IMR-90 (cell line): Measurements from ENCODE around the gene ECT2. TPM values are rescaled to one million over a fixed set of nuclear protein-coding genes. Genes with fewer than 3 reads are reported as not detected.

Experiments
- ATAC-seq: fragments of 200-7000 bp; cut with Tn5 transposase; 2 replicates; pipeline ENCODE4 v1.9.1; 2020; ENCODE audit warnings: low read depth, mild to moderate bottlenecking, moderate library complexity
- BruUV-seq: library from RNA; stranded (reverse); fragments of 400-500 nt; replicated peaks from 2 replicates; lab custom pipeline; 2021; lab: Mats Ljungman, UMichigan
- CTCF ChIA-PET: fragments of 300-600 bp; formaldehyde crosslinking; extraction: SDS; loops from one replicate; lab custom pipeline; 2021; ENCODE audit warnings: antibody characterized with exemption; lab: Yijun Ruan, JAX
- POLR2A ChIA-PET: fragments of 300-600 bp; sonication (Branson Sonifier 250); formaldehyde crosslinking; loops from one replicate; lab custom pipeline; 2022; ENCODE audit warnings: antibody characterized with exemption; ENCODE audit not compliant: unreplicated experiment; lab: Charles Lee
- DNase-seq: peaks from one replicate; pipeline ENCODE4 v3.0.0; 2013
- H2AFZ ChIP-seq: replicated peaks from 2 replicates; pipeline ENCODE3; 2013; ENCODE audit warnings: low read length, mild to moderate bottlenecking; ENCODE audit not compliant: poor library complexity
- H2AK5ac ChIP-seq: 2 replicates; pipeline ENCODE4 v1.6.1; 2013; ENCODE audit warnings: low read depth, low read length, inconsistent platforms
- H2AK9ac ChIP-seq: replicated peaks from 2 replicates; pipeline ENCODE3; 2013; ENCODE audit warnings: mild to moderate bottlenecking, low read depth, low read length, moderate library complexity; ENCODE audit not compliant: poor library complexity
- H2BK120ac ChIP-seq: 2 replicates; pipeline ENCODE4 v1.6.1; 2013; ENCODE audit warnings: low read depth, low read length, inconsistent platforms
- H2BK15ac ChIP-seq: 3 replicates; pipeline ENCODE4 v1.6.1; 2013; ENCODE audit warnings: low read depth, low read length, inconsistent platforms
- H2BK20ac ChIP-seq: 2 replicates; pipeline ENCODE4 v1.6.1; 2013; ENCODE audit warnings: low read depth, mild to moderate bottlenecking, inconsistent platforms, low read length, moderate library complexity
- H2BK5ac ChIP-seq: 2 replicates; pipeline ENCODE4 v1.6.1; 2013; ENCODE audit warnings: mild to moderate bottlenecking, low read depth, low read length, inconsistent platforms; ENCODE audit not compliant: poor library complexity, severe bottlenecking
- H3K14ac ChIP-seq: replicated peaks from 2 replicates; pipeline ENCODE4 v1.6.1; 2013; ENCODE audit warnings: low read depth, low read length, inconsistent platforms
- H3K18ac ChIP-seq: 2 replicates; pipeline ENCODE4 v1.6.1; 2013; ENCODE audit warnings: low read depth, low read length, control low read depth
- H3K23ac ChIP-seq: 2 replicates; pipeline ENCODE4 v1.6.1; 2013; ENCODE audit warnings: low read depth, low read length, inconsistent platforms
- H3K27ac ChIP-seq: 2 replicates; pipeline ENCODE4 v1.5.1; 2013; ENCODE audit warnings: mild to moderate bottlenecking, control low read depth, low read length; ENCODE audit not compliant: insufficient read depth
- H3K27me3 ChIP-seq: 2 replicates; pipeline ENCODE4 v1.6.1; 2013; ENCODE audit warnings: low read length; ENCODE audit not compliant: control insufficient read depth, insufficient read depth
- H3K36me3 ChIP-seq: 2 replicates; pipeline ENCODE4 v1.6.1; 2013; ENCODE audit warnings: low read length, mixed read lengths; ENCODE audit not compliant: control insufficient read depth, insufficient read depth
- H3K4ac ChIP-seq: 2 replicates; pipeline ENCODE4 v1.6.1; 2013; ENCODE audit warnings: low read depth, low read length, inconsistent platforms
- H3K4me1 ChIP-seq: 2 replicates; pipeline ENCODE4 v1.6.1; 2013; ENCODE audit warnings: low read length, mixed read lengths; ENCODE audit not compliant: control insufficient read depth, insufficient read depth
- H3K4me2 ChIP-seq: 2 replicates; pipeline ENCODE4 v1.6.1; 2013; ENCODE audit warnings: low read depth, mild to moderate bottlenecking, control low read depth, low read length, moderate library complexity
- H3K4me3 ChIP-seq: 2 replicates; pipeline ENCODE4 v1.5.1; 2013; ENCODE audit warnings: low read depth, mild to moderate bottlenecking, control low read depth, low read length, moderate library complexity; ENCODE audit not compliant: insufficient read depth
- H3K56ac ChIP-seq: 2 replicates; pipeline ENCODE4 v1.6.1; 2013; ENCODE audit warnings: low read length, inconsistent platforms; ENCODE audit not compliant: insufficient read depth; ENCODE audit errors: extremely low read depth
- H3K79me1 ChIP-seq, 2 experiments: 2 replicates each; pipeline ENCODE4 v1.6.1; 2013; ENCODE audit warnings: low read length in 2 of 2, inconsistent platforms in 1 of 2, low read depth in 1 of 2
- H3K9ac ChIP-seq: 2 replicates; pipeline ENCODE4 v1.6.1; 2013; ENCODE audit warnings: low read depth, low read length, control low read depth
- H3K9me1 ChIP-seq: 2 replicates; pipeline ENCODE4 v1.6.1; 2013; ENCODE audit warnings: low read length, inconsistent platforms; ENCODE audit not compliant: insufficient read depth
- H3K9me3 ChIP-seq: 2 replicates; pipeline ENCODE4 v1.6.1; 2013; ENCODE audit warnings: low read length; ENCODE audit not compliant: control insufficient read depth, insufficient read depth
- H4K20me1 ChIP-seq: 2 replicates; pipeline ENCODE4 v1.6.1; 2013; ENCODE audit warnings: low read length, inconsistent platforms; ENCODE audit not compliant: insufficient read depth
- H4K5ac ChIP-seq: 2 replicates; pipeline ENCODE4 v1.6.1; 2013; ENCODE audit warnings: mild to moderate bottlenecking, low read depth, low read length, control low read depth
- H4K8ac ChIP-seq, 2 experiments: 2 replicates each; pipeline ENCODE4 v1.6.1; 2013; ENCODE audit warnings: low read depth in 2 of 2, low read length in 2 of 2, control low read depth in 1 of 2, inconsistent platforms in 1 of 2
- H4K91ac ChIP-seq: 2 replicates; pipeline ENCODE4 v1.6.1; 2013; ENCODE audit warnings: low read depth, low read length, inconsistent platforms; ENCODE audit not compliant: insufficient read depth
- BHLHE40 ChIP-seq: fragments of 150-350 bp; IDR thresholded peaks from 2 replicates; pipeline ENCODE4 v1.6.1; 2016; ENCODE audit warnings: mild to moderate bottlenecking, low read depth, low read length
- CEBPB ChIP-seq: IDR thresholded peaks from 2 replicates; pipeline ENCODE4 v1.6.1; 2012; ENCODE audit warnings: low read depth, low read length, improper control_type of control experiment
- CHD1 ChIP-seq: IDR thresholded peaks from 2 replicates; pipeline ENCODE4 v1.6.1; 2012; ENCODE audit warnings: low read depth, low read length, improper control_type of control experiment
- FOS ChIP-seq: fragments of 150-350 bp; IDR thresholded peaks from 2 replicates; pipeline ENCODE4 v1.6.1; 2016; ENCODE audit warnings: low read depth, low read length
- MAFK ChIP-seq: IDR thresholded peaks from 2 replicates; pipeline ENCODE4 v1.6.1; 2012; ENCODE audit warnings: low read depth, low read length, improper control_type of control experiment
- MAZ ChIP-seq: IDR thresholded peaks from 2 replicates; pipeline ENCODE4 v1.6.1; 2012; ENCODE audit warnings: low read depth, mild to moderate bottlenecking, low read length, improper control_type of control experiment, moderate library complexity, borderline replicate concordance
- MXI1 ChIP-seq: IDR thresholded peaks from 2 replicates; pipeline ENCODE4 v1.6.1; 2012; ENCODE audit warnings: low read depth, mild to moderate bottlenecking, low read length, moderate library complexity, borderline replicate concordance
- NFE2L2 ChIP-seq: fragments of 150-350 bp; IDR thresholded peaks from 2 replicates; pipeline ENCODE4 v1.6.1; 2016; ENCODE audit warnings: low read depth, mild to moderate bottlenecking, low read length
- POLR2A ChIP-seq: IDR thresholded peaks from 2 replicates; pipeline ENCODE4 v1.6.1; 2012; ENCODE audit warnings: mild to moderate bottlenecking, low read depth, low read length
- RAD21 ChIP-seq: IDR thresholded peaks from 2 replicates; pipeline ENCODE4 v1.6.1; 2012; ENCODE audit warnings: low read length, improper control_type of control experiment
- RCOR1 ChIP-seq: IDR thresholded peaks from 2 replicates; pipeline ENCODE4 v1.6.1; 2012; ENCODE audit warnings: mild to moderate bottlenecking, low read length, improper control_type of control experiment; ENCODE audit not compliant: insufficient replicate concordance
- RFX5 ChIP-seq: IDR thresholded peaks from 2 replicates; pipeline ENCODE4 v1.8.0; 2012; ENCODE audit warnings: low read depth, mild to moderate bottlenecking, low read length, moderate library complexity
- SMC3 ChIP-seq: fragments of 150-350 bp; IDR thresholded peaks from 2 replicates; pipeline ENCODE4 v1.6.1; 2016; ENCODE audit warnings: low read depth, mild to moderate bottlenecking, antibody characterized with exemption, low read length, moderate library complexity
- WGBS, 2 experiments: methylation state at CpG; one replicate each; pipeline versions ENCODE4 v1.1.5 to v1.1.7; 2013; ENCODE audit warnings: missing lambda C conversion rate in 2 of 2; ENCODE audit not compliant: insufficient read length in 1 of 2; ENCODE audit errors: extremely low coverage in 2 of 2; 5-methylcytosine and 5-hydroxymethylcytosine counted together
- dilution Hi-C: fragments of 300-500 bp; cut with HindIII; formaldehyde crosslinking; loops from one replicate; pipeline ENCODE4 v1.14.3; 2018; ENCODE audit warnings: low sequenced_read_pairs; ENCODE audit not compliant: unreplicated experiment
- in situ Hi-C: fragments of 300-500 bp; cut with MboI; formaldehyde crosslinking; loops from 3 replicates; pipeline ENCODE4 v1.14.3; 2019; ENCODE audit warnings: low sequenced_read_pairs, inconsistent platforms, mixed read lengths
- intact Hi-C: fragments of 100-400 bp; cut with micrococcal nuclease; formaldehyde crosslinking; loops from 2 replicates; pipeline ENCODE4 v1.10.0; 2022
- polyA plus RNA-seq, 3 experiments: library from polyadenylated mRNA; depleted of rRNA; stranded (reverse); fragments of >200 nt; gene quantifications; 2 replicates each; pipeline ENCODE4 v1.2.3, GENCODE V29; 2012; ENCODE audit warnings: low replicate concordance in 1 of 3
- total RNA-seq: library from RNA; depleted of rRNA; stranded (reverse); fragments of >200 nt; gene quantifications from 2 replicates; pipeline ENCODE4 v1.2.3, GENCODE V29; 2012
- TF ChIP-seq, protein P1 (sequence below): fragments of 150-350 bp; IDR thresholded peaks from 2 replicates; pipeline ENCODE4 v1.6.1; 2017; ENCODE audit warnings: mild to moderate bottlenecking, antibody characterized with exemption, low read length, low read depth
- TF ChIP-seq, protein P2 (sequence below): conservative IDR thresholded peaks from 2 replicates; pipeline ENCODE4 v1.5.1; 2012; ENCODE audit warnings: mild to moderate bottlenecking, low read depth, low read length, improper control_type of control experiment
- TF ChIP-seq, protein P3 (sequence below): fragments of 150-350 bp; IDR thresholded peaks from 2 replicates; pipeline ENCODE4 v1.6.1; 2016; ENCODE audit warnings: low read depth, mild to moderate bottlenecking, low read length, moderate library complexity, borderline replicate concordance

ECT2 gene
- total and polyA plus RNA-seq, 2 of the 4 experiments (the other 2 are of a cell fraction): 18.1 to 37.8 TPM

DNA sequence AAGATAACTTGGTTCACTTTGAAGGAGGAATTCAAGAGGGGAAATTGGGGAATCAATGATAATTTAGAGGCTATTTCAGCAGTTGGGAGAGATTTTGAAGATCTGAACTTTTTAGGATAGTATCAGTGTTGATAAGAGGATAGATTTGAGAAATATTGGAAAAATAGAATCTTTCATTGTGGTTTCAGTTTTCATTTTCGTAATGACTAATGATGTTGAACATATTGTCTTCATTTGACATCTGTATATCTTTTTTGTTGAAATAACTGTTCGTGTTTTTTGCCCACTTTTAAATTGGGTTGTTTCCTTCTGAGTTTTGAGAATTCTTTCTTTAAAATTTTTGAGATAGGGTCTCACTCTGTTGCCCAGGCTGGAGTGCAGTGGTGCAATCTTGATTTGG is 21.1 kb downstream of the ECT2 start:
- Histone ChIP-seq H4K5ac (no peak overlapping the region), H2BK15ac (no peak overlapping the region), H4K8ac (no peak overlapping the region), H3K23ac (no peak overlapping the region), H4K20me1 (no peaks in the 10 kb centered on the region), H3K4me1 (0 out of 2 replicates have a peak, but pooled peaks cover 2% of the 10 kb centered on the region), H3K4ac (no peak overlapping the region), H3K36me3 (peaks cover 6% of the 10 kb centered on the region; the same call in 1 of the 2 replicates), H2AFZ (no peak overlapping the region), H3K9ac (no peak overlapping the region), H3K14ac (no peak overlapping the region), H2AK5ac (no peak overlapping the region), H3K9me3 (no peaks in the 10 kb centered on the region), H3K56ac (no peak overlapping the region), H3K27me3 (no peaks in the 10 kb centered on the region), H2BK5ac (no peak overlapping the region), H2AK9ac (no peak overlapping the region), H3K18ac (no peak overlapping the region), H3K27ac (no peak overlapping the region), H2BK20ac (no peak overlapping the region), H3K4me2 (no peak overlapping the region), H3K4me3 (no peak overlapping the region), H3K9me1 (no peaks in the 10 kb centered on the region), H4K91ac (no peak overlapping the region), H2BK120ac (no peak overlapping the region), H3K79me1 (peaks cover 10 to 13% of the 10 kb centered on the region in 2 experiments; a peak in 2 of 4 replicates)
- no TSS peak for BruUV-seq
- 100% methylated on average over 1 of the region's 2 CpGs; no CpG with 5 or more reads in 1 of the 2 experiments for WGBS, 2 experiments
- in situ Hi-C loops (no loop called here), dilution Hi-C loops (no loop called here), intact Hi-C loops (no loop called here)
- CTCF ChIA-PET: no interaction called here
- TF ChIP-seq CEBPB (no peak), NFE2L2 (no peak), RCOR1 (no peak), MAFK (no peak), FOS (no peak), POLR2A (no peak), CHD1 (no peak), RAD21 (no peak), MXI1 (no peak), SMC3 (no peak), BHLHE40 (no peak), MAZ (no peak), RFX5 (no peak)
- TF ChIP-seq, protein P1, sequence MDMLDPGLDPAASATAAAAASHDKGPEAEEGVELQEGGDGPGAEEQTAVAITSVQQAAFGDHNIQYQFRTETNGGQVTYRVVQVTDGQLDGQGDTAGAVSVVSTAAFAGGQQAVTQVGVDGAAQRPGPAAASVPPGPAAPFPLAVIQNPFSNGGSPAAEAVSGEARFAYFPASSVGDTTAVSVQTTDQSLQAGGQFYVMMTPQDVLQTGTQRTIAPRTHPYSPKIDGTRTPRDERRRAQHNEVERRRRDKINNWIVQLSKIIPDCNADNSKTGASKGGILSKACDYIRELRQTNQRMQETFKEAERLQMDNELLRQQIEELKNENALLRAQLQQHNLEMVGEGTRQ: no peak
- TF ChIP-seq, protein P2, sequence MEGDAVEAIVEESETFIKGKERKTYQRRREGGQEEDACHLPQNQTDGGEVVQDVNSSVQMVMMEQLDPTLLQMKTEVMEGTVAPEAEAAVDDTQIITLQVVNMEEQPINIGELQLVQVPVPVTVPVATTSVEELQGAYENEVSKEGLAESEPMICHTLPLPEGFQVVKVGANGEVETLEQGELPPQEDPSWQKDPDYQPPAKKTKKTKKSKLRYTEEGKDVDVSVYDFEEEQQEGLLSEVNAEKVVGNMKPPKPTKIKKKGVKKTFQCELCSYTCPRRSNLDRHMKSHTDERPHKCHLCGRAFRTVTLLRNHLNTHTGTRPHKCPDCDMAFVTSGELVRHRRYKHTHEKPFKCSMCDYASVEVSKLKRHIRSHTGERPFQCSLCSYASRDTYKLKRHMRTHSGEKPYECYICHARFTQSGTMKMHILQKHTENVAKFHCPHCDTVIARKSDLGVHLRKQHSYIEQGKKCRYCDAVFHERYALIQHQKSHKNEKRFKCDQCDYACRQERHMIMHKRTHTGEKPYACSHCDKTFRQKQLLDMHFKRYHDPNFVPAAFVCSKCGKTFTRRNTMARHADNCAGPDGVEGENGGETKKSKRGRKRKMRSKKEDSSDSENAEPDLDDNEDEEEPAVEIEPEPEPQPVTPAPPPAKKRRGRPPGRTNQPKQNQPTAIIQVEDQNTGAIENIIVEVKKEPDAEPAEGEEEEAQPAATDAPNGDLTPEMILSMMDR: no peak
- TF ChIP-seq, protein P3, sequence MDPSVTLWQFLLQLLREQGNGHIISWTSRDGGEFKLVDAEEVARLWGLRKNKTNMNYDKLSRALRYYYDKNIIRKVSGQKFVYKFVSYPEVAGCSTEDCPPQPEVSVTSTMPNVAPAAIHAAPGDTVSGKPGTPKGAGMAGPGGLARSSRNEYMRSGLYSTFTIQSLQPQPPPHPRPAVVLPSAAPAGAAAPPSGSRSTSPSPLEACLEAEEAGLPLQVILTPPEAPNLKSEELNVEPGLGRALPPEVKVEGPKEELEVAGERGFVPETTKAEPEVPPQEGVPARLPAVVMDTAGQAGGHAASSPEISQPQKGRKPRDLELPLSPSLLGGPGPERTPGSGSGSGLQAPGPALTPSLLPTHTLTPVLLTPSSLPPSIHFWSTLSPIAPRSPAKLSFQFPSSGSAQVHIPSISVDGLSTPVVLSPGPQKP: no peak
- ATAC-seq (no peak), DNase-seq (no peak)
- POLR2A ChIA-PET: no interaction called here
